ENCODE measurements around the gene HSPH1. TPM values are rescaled to one million over a fixed set of nuclear protein-coding genes. Genes with fewer than 3 reads are reported as not detected.

The HSPH1 gene
- total RNA-seq, 1 experiment from 2014 or later = 116 TPM

DNA sequence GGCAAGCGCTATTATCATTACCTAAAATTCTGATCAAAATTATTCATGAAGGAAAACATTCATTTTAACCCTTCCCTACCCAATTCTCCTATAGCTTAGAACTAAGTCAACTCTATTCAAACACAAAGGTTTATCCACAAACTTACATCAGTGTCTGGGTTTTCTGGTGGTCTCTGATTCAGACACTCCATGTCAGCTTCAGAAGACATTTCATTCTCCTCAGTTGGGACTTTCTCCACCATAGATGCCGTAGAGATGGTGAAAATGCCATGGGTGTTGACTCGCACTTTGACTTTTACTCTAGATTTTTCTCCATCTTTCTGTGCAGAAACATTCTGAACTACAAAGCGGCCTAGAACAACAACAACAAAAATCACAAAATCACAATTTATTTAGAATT, 16.3 kb downstream of the HSPH1 start:
- CTCF ChIA-PET = interaction anchor here (1.2 kb wide), 1 partner anchor 35 kb away, joined by 3 read pairs; no protein-coding TSS in a partner anchor
- BruUV-seq (replicated peaks) = no TSS peak
- DNase-seq (ENCODE audit: low read depth, low spot score) = no peak
- Histone ChIP-seq H3K9me3 (ENCODE audit: control insufficient read depth in 1 of 2, insufficient read depth in 1 of 2, low read depth in 1 of 2, low read length in 2 of 2) (no peaks in the 10 kb centered on the region), H3K27me3 (ENCODE audit: insufficient read depth, low read length) (no peaks in the 10 kb centered on the region), H3K4me3 (replicated peaks in 1 of 2; ENCODE audit: low read depth in 1 of 2, low read length in 2 of 2) (no peak overlapping the region), H3K4me1 (ENCODE audit: control insufficient read depth in 1 of 2, insufficient read depth in 2 of 2, low read length in 2 of 2) (no peaks in the 10 kb centered on the region), H2AFZ (ENCODE audit: low read depth, low read length, poor library complexity, severe bottlenecking) (no peak overlapping the region), H3K27ac (ENCODE audit: low read depth, low read length) (no peak overlapping the region), H3K36me3 (ENCODE audit: control insufficient read depth in 1 of 2, insufficient read depth in 2 of 2, low read length in 2 of 2) (peaks cover 85 to 92% of the 10 kb centered on the region in 2 experiments), H4K20me1 (ENCODE audit: insufficient read depth) (peaks cover 28% of the 10 kb centered on the region; the same call in 1 of the 2 replicates), H3K79me2 (ENCODE audit: insufficient read depth, low read length) (peaks cover 100% of the 10 kb centered on the region), H3K9ac (ENCODE audit: low read length) (no peak overlapping the region), H3K4me2 (ENCODE audit: low read length) (no peak overlapping the region), H3K9me2 (ENCODE audit: insufficient read depth) (no peaks in the 10 kb centered on the region)
- no peak for ATAC-seq
- intact Hi-C loops (cut with micrococcal nuclease) = no loop called here
- POLR2A ChIA-PET = no interaction called here
- RAD21 ChIA-PET (ENCODE audit: low non-redundant PET in 1 of 2, low total read pairs in 2 of 2, uncharacterized antibody in 2 of 2, unreplicated experiment in 2 of 2) = no interaction called here
- TF ChIP-seq FOSL1 (IDR thresholded peaks at IDR 0.05; ENCODE audit: low read depth) (no peak), CBX3 (IDR thresholded peaks at IDR 0.05; ENCODE audit: low read depth) (no peak), CEBPB (IDR thresholded peaks at IDR 0.05; ENCODE audit: low read depth) (no peak), TCF7L2 (IDR thresholded peaks at IDR 0.05; ENCODE audit: borderline replicate concordance, extremely low read depth, insufficient read depth, insufficient read length) (no peak)
- TF ChIP-seq, protein P1, sequence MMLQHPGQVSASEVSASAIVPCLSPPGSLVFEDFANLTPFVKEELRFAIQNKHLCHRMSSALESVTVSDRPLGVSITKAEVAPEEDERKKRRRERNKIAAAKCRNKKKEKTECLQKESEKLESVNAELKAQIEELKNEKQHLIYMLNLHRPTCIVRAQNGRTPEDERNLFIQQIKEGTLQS (IDR thresholded peaks at IDR 0.05) = no peak

DNA sequence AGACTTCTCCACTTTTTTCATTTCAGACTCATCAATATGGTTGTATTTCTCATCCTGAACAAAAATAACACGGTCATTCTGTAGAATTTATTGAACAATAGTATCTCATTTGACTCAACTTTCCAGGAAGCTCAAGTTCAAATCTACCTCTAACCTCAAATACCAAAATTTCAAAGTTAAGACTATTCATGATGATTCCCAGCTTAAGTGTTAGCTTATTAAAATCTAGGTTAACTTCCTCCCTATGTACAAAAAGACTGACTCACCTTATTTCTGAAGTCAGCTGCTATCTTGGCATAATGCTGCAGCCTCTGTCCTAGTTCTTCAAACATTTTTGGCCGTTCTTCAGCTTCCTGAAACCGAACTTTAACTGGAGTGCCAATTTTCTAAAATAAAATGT, 23.2 kb downstream of the HSPH1 start:
- Histone ChIP-seq H2AFZ (ENCODE audit: low read depth, low read length, poor library complexity, severe bottlenecking) (no peak overlapping the region), H3K4me2 (ENCODE audit: low read length) (no peak overlapping the region), H3K4me1 (ENCODE audit: control insufficient read depth in 1 of 2, insufficient read depth in 2 of 2, low read length in 2 of 2) (no peaks in the 10 kb centered on the region), H3K79me2 (ENCODE audit: insufficient read depth, low read length) (peaks cover 51% of the 10 kb centered on the region), H3K9ac (ENCODE audit: low read length) (no peak overlapping the region), H4K20me1 (ENCODE audit: insufficient read depth) (peaks cover 30% of the 10 kb centered on the region; the same call in 1 of the 2 replicates), H3K9me3 (ENCODE audit: control insufficient read depth in 1 of 2, insufficient read depth in 1 of 2, low read depth in 1 of 2, low read length in 2 of 2) (no peaks in the 10 kb centered on the region), H3K36me3 (ENCODE audit: control insufficient read depth in 1 of 2, insufficient read depth in 2 of 2, low read length in 2 of 2) (peaks cover 72 to 78% of the 10 kb centered on the region in 2 experiments), H3K9me2 (ENCODE audit: insufficient read depth) (no peaks in the 10 kb centered on the region), H3K27ac (ENCODE audit: low read depth, low read length) (no peak overlapping the region), H3K27me3 (ENCODE audit: insufficient read depth, low read length) (no peaks in the 10 kb centered on the region), H3K4me3 (replicated peaks in 1 of 2; ENCODE audit: low read depth in 1 of 2, low read length in 2 of 2) (no peak overlapping the region)
- no TSS peak for BruUV-seq (replicated peaks)
- intact Hi-C loops (cut with micrococcal nuclease) = no loop called here
- ChIA-PET CTCF (no interaction called here), RAD21 (ENCODE audit: low non-redundant PET in 1 of 2, low total read pairs in 2 of 2, uncharacterized antibody in 2 of 2, unreplicated experiment in 2 of 2) (no interaction called here), POLR2A (no interaction called here)
- TF ChIP-seq TCF7L2 (IDR thresholded peaks at IDR 0.05; ENCODE audit: borderline replicate concordance, extremely low read depth, insufficient read depth, insufficient read length) (no peak), ZNF274 (IDR thresholded peaks at IDR 0.05; ENCODE audit: low read depth, low read length) (no peak), EGR1 (IDR thresholded peaks at IDR 0.05; ENCODE audit: low read depth) (no peak), POLR2AphosphoS5 (IDR thresholded peaks at IDR 0.05; ENCODE audit: low read depth, low read length) (no peak), FOSL1 (IDR thresholded peaks at IDR 0.05; ENCODE audit: low read depth) (no peak), ELF1 (IDR thresholded peaks at IDR 0.05; ENCODE audit: borderline replicate concordance, low read depth) (no peak), SP1 (IDR thresholded peaks at IDR 0.05; ENCODE audit: low read depth) (no peak), EZH2phosphoT487 (IDR thresholded peaks at IDR 0.05; ENCODE audit: borderline replicate concordance) (no peak), JUND (IDR thresholded peaks at IDR 0.05) (no peak), RAD21 (IDR thresholded peaks at IDR 0.05; ENCODE audit: low read depth) (no peak), MAX (IDR thresholded peaks at IDR 0.05) (no peak), SIN3A (IDR thresholded peaks at IDR 0.05; ENCODE audit: low read depth) (no peak), YY1 (IDR thresholded peaks at IDR 0.05; ENCODE audit: extremely low read depth, insufficient replicate concordance, low read depth, low read length) (no peak)
- no peak for ATAC-seq
- no peak for DNase-seq (ENCODE audit: low read depth, low spot score)
